ENCODE data around the gene FMNL2. TPM values are rescaled to one million over a fixed set of nuclear protein-coding genes. Genes with fewer than 3 reads are reported as not detected.

Gene FMNL2
- total and polyA plus RNA-seq, 4 donors = 1.5 to 9.3 (median 5.1) TPM

GRCh38 chr2:152529420-152530115 lies 194.6 kb downstream of the FMNL2 start:
- H3K27me3 ChIP-seq (ENCODE audit: control insufficient read depth in 4 of 4, insufficient read depth in 4 of 4, low read length in 3 of 4) = no peaks in the 10 kb centered on the region
- WGBS = 83% methylated on average over 4 of the region's 4 CpGs

DNA sequence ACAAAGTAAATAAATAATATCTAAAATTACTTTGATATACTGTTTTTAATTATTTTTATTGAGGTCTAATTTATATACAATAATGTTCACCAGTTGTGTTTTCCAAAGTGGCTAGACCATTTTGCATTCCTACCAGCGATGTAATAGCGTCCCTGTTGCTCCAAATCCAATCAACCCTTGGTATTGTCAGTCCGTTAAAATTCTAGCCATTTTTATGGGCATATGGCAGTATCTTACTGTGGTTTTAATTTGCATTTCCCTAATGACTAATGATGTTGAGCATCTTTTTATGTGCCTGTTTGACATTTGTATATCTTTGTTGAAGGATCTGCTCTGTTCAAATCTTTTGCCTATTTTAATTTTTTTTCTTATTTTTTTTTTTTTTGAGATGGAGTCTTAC lies 197.3 kb downstream of the FMNL2 start:
- Histone ChIP-seq H3K9me3 (ENCODE audit: control insufficient read depth in 4 of 4, low read length in 3 of 4) (no peaks in the 10 kb centered on the region), H3K36me3 (ENCODE audit: control insufficient read depth in 4 of 4, insufficient read depth in 3 of 4, low read depth in 1 of 4, low read length in 3 of 4) (no peaks in the 10 kb centered on the region), H3K27me3 (ENCODE audit: control insufficient read depth in 4 of 4, insufficient read depth in 4 of 4, low read length in 3 of 4) (no peaks in the 10 kb centered on the region), H3K4me3 (ENCODE audit: low read depth in 1 of 3, low read length in 3 of 3) (no peak overlapping the region), H3K9ac (ENCODE audit: low read depth in 1 of 2, low read length in 2 of 2) (no peak overlapping the region), H3K27ac (ENCODE audit: low read depth in 1 of 2, low read length in 2 of 2) (no peak overlapping the region), H3K4me1 (ENCODE audit: control insufficient read depth in 4 of 4, insufficient read depth in 4 of 4, low read length in 3 of 4) (no peaks in the 10 kb centered on the region)
- DNase-seq (ENCODE audit: low spot score) = no peak
- 81% methylated on average over 3 of the region's 3 CpGs for WGBS
- TF ChIP-seq NR2F2 (IDR thresholded peaks at IDR 0.05) (no peak), RAD21 (IDR thresholded peaks at IDR 0.05) (no peak), HNF4G (IDR thresholded peaks at IDR 0.05) (no peak), GABPA (IDR thresholded peaks at IDR 0.05 in 1 of 2, conservative IDR thresholded peaks at IDR 0.05 in 1 of 2) (no peak), MAX (IDR thresholded peaks at IDR 0.05) (no peak), JUND (IDR thresholded peaks at IDR 0.05) (no peak), SP1 (IDR thresholded peaks at IDR 0.05) (no peak), FOXA2 (IDR thresholded peaks at IDR 0.05) (no peak), REST (IDR thresholded peaks at IDR 0.05) (no peak), FOXA1 (IDR thresholded peaks at IDR 0.05) (no peak), EGR1 (IDR thresholded peaks at IDR 0.05; ENCODE audit: low read depth in 2 of 2) (no peak), TAF1 (conservative IDR thresholded peaks at IDR 0.05) (no peak), YY1 (IDR thresholded peaks at IDR 0.05) (no peak), HNF4A (conservative IDR thresholded peaks at IDR 0.05) (no peak), RXRA (IDR thresholded peaks at IDR 0.05) (no peak)
- TF ChIP-seq, protein P1, sequence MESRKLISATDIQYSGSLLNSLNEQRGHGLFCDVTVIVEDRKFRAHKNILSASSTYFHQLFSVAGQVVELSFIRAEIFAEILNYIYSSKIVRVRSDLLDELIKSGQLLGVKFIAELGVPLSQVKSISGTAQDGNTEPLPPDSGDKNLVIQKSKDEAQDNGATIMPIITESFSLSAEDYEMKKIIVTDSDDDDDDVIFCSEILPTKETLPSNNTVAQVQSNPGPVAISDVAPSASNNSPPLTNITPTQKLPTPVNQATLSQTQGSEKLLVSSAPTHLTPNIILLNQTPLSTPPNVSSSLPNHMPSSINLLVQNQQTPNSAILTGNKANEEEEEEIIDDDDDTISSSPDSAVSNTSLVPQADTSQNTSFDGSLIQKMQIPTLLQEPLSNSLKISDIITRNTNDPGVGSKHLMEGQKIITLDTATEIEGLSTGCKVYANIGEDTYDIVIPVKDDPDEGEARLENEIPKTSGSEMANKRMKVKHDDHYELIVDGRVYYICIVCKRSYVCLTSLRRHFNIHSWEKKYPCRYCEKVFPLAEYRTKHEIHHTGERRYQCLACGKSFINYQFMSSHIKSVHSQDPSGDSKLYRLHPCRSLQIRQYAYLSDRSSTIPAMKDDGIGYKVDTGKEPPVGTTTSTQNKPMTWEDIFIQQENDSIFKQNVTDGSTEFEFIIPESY (IDR thresholded peaks at IDR 0.05) = no peak
- TF ChIP-seq, protein P2, sequence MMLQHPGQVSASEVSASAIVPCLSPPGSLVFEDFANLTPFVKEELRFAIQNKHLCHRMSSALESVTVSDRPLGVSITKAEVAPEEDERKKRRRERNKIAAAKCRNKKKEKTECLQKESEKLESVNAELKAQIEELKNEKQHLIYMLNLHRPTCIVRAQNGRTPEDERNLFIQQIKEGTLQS (IDR thresholded peaks at IDR 0.05) = no peak
- TF ChIP-seq, protein P3, sequence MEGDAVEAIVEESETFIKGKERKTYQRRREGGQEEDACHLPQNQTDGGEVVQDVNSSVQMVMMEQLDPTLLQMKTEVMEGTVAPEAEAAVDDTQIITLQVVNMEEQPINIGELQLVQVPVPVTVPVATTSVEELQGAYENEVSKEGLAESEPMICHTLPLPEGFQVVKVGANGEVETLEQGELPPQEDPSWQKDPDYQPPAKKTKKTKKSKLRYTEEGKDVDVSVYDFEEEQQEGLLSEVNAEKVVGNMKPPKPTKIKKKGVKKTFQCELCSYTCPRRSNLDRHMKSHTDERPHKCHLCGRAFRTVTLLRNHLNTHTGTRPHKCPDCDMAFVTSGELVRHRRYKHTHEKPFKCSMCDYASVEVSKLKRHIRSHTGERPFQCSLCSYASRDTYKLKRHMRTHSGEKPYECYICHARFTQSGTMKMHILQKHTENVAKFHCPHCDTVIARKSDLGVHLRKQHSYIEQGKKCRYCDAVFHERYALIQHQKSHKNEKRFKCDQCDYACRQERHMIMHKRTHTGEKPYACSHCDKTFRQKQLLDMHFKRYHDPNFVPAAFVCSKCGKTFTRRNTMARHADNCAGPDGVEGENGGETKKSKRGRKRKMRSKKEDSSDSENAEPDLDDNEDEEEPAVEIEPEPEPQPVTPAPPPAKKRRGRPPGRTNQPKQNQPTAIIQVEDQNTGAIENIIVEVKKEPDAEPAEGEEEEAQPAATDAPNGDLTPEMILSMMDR (IDR thresholded peaks at IDR 0.05; ENCODE audit: low read depth, low read length, missing input control) = no peak

More at GRCh38 chr2:152529420-152530115, 194.6 kb downstream of the FMNL2 start:
- Histone ChIP-seq H3K27ac (ENCODE audit: low read depth in 1 of 2, low read length in 2 of 2) (no peak overlapping the region), H3K9ac (ENCODE audit: low read depth in 1 of 2, low read length in 2 of 2) (no peak overlapping the region), H3K4me3 (ENCODE audit: low read depth in 1 of 3, low read length in 3 of 3) (no peak overlapping the region), H3K36me3 (ENCODE audit: control insufficient read depth in 4 of 4, insufficient read depth in 3 of 4, low read depth in 1 of 4, low read length in 3 of 4) (no peaks in the 10 kb centered on the region), H3K4me1 (ENCODE audit: control insufficient read depth in 4 of 4, insufficient read depth in 4 of 4, low read length in 3 of 4) (no peaks in the 10 kb centered on the region), H3K9me3 (ENCODE audit: control insufficient read depth in 4 of 4, low read length in 3 of 4) (no peaks in the 10 kb centered on the region)
- TF ChIP-seq HNF4G (IDR thresholded peaks at IDR 0.05) (no peak), FOXA2 (IDR thresholded peaks at IDR 0.05) (no peak), MAX (IDR thresholded peaks at IDR 0.05) (no peak), NR2F2 (IDR thresholded peaks at IDR 0.05) (no peak), TAF1 (conservative IDR thresholded peaks at IDR 0.05) (no peak), EGR1 (IDR thresholded peaks at IDR 0.05; ENCODE audit: low read depth in 2 of 2) (no peak)
- DNase-seq (ENCODE audit: low spot score) = no peak
